Neural crest cell (in vitro differentiated cells): ENCODE data around the gene RAP1GAP2. TPM values are rescaled to one million over a fixed set of nuclear protein-coding genes. Genes with fewer than 3 reads are reported as not detected.

Source experiments
- DNase-seq: peaks from one replicate; pipeline ENCODE4 v3.0.0; 2021; ENCODE audit warnings: low read depth, mixed read lengths, low spot score
- H3K27ac Mint-ChIP-seq: one replicate; pipeline ENCODE4 v1.8.0; 2021; ENCODE audit warnings: mild to moderate bottlenecking, mixed read lengths; ENCODE audit not compliant: unreplicated experiment
- H3K27me3 Mint-ChIP-seq: 2 replicates; pipeline ENCODE4 v1.8.0; 2021; ENCODE audit warnings: low read depth, mild to moderate bottlenecking, mixed read lengths
- H3K36me3 Mint-ChIP-seq: 2 replicates; pipeline ENCODE4 v1.8.0; 2021; ENCODE audit warnings: low read depth, mild to moderate bottlenecking, mixed read lengths
- H3K4me1 Mint-ChIP-seq: 2 replicates; pipeline ENCODE4 v1.8.0; 2021; ENCODE audit warnings: mixed read lengths
- H3K4me3 Mint-ChIP-seq: one replicate; pipeline ENCODE4 v1.8.0; 2021; ENCODE audit warnings: mild to moderate bottlenecking, mixed read lengths
- H3K9me3 Mint-ChIP-seq: 2 replicates; pipeline ENCODE4 v1.8.0; 2021; ENCODE audit warnings: mixed read lengths
- total RNA-seq: library from RNA; stranded (reverse); gene quantifications from 2 replicates; pipeline ENCODE4 v1.2.1, GENCODE V29; 2021
- TF ChIP-seq, protein P1 (sequence below): fragments of 200-600 bp; sonication (generic); conservative IDR thresholded peaks from 2 replicates; pipeline ENCODE4 v1.5.0; 2021; ENCODE audit warnings: antibody characterized with exemption, mild to moderate bottlenecking

The RAP1GAP2 gene
- total RNA-seq, 1 donor from 2014 or later: 1.0 TPM

- Mint-ChIP-seq H3K9me3 (no peaks in the 10 kb centered on the region), H3K27me3 (no peaks in the 10 kb centered on the region), H3K4me1 (no peaks in the 10 kb centered on the region), H3K4me3 (no peak overlapping the region), H3K36me3 (no peaks in the 10 kb centered on the region), H3K27ac (no peak overlapping the region)
- DNase-seq: no peak
- TF ChIP-seq, protein P1, sequence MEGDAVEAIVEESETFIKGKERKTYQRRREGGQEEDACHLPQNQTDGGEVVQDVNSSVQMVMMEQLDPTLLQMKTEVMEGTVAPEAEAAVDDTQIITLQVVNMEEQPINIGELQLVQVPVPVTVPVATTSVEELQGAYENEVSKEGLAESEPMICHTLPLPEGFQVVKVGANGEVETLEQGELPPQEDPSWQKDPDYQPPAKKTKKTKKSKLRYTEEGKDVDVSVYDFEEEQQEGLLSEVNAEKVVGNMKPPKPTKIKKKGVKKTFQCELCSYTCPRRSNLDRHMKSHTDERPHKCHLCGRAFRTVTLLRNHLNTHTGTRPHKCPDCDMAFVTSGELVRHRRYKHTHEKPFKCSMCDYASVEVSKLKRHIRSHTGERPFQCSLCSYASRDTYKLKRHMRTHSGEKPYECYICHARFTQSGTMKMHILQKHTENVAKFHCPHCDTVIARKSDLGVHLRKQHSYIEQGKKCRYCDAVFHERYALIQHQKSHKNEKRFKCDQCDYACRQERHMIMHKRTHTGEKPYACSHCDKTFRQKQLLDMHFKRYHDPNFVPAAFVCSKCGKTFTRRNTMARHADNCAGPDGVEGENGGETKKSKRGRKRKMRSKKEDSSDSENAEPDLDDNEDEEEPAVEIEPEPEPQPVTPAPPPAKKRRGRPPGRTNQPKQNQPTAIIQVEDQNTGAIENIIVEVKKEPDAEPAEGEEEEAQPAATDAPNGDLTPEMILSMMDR: no peak
Measured at GRCh38 chr17:2909846-2910234, 113.6 kb downstream of the RAP1GAP2 start.

GRCh38 chr17:2911035-2911754, 115.0 kb downstream of the RAP1GAP2 start:
- Mint-ChIP-seq H3K36me3 (no peaks in the 10 kb centered on the region), H3K27ac (no peak overlapping the region), H3K27me3 (no peaks in the 10 kb centered on the region), H3K4me3 (no peak overlapping the region), H3K9me3 (no peaks in the 10 kb centered on the region), H3K4me1 (no peaks in the 10 kb centered on the region)
- TF ChIP-seq, protein P1: no peak
- no peak for DNase-seq

DNA sequence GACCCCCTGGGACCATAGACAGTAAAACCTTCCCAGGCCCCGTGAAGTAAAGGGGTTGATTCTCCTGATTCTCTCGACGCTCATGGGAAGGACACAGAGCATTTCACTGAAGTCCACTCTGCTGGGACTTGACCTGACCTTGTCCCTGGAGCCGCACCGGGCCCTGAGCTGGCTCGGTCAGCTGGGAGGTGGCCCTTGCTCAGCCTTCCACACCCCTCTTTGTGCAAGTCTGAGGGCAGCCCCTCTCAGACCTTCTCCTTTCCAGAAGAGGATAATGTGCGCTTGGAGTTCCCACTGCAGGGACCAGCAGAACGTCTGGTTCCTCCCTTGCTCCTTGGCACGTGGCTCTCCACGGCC, 115.5 kb downstream of the RAP1GAP2 start:
- Mint-ChIP-seq H3K27me3 (no peaks in the 10 kb centered on the region), H3K9me3 (no peaks in the 10 kb centered on the region), H3K27ac (peak overlapping the region; percentile 62), H3K4me3 (no peak overlapping the region), H3K4me1 (no peaks in the 10 kb centered on the region), H3K36me3 (no peaks in the 10 kb centered on the region)
- no peak for DNase-seq
- TF ChIP-seq, protein P1: no peak

- DNase-seq: no peak
- TF ChIP-seq, protein P1: no peak
- Mint-ChIP-seq H3K4me1 (no peaks in the 10 kb centered on the region), H3K27ac (no peak overlapping the region), H3K27me3 (no peaks in the 10 kb centered on the region), H3K36me3 (no peaks in the 10 kb centered on the region), H3K9me3 (no peaks in the 10 kb centered on the region), H3K4me3 (no peak overlapping the region)
Measured at GRCh38 chr17:2912754-2913153, 116.5 kb downstream of the RAP1GAP2 start.

GRCh38 chr17:2916461-2916860, 120.2 kb downstream of the RAP1GAP2 start:
- H3K27me3 Mint-ChIP-seq: no peaks in the 10 kb centered on the region
- H3K36me3 Mint-ChIP-seq: no peaks in the 10 kb centered on the region
- no peak overlapping the region for H3K4me3 Mint-ChIP-seq
- H3K9me3 Mint-ChIP-seq: no peaks in the 10 kb centered on the region
- TF ChIP-seq, protein P1: no peak
- no peak for DNase-seq
- no peaks in the 10 kb centered on the region for H3K4me1 Mint-ChIP-seq
- H3K27ac Mint-ChIP-seq: no peak overlapping the region
